Endothelial cell of umbilical vein (primary cell): ENCODE results near the gene RSPH6A. TPM values are rescaled to one million over a fixed set of nuclear protein-coding genes. Genes with fewer than 3 reads are reported as not detected.

Experiments
- BruUV-seq: library from RNA; stranded (reverse); fragments of 400-500 nt; replicated peaks from 2 replicates; lab custom pipeline; 2021; lab: Mats Ljungman, UMichigan
- CTCF ChIA-PET: fragments of 300-600, 350-600 bp; sonication (Branson Sonifier 250); formaldehyde crosslinking; loops from one replicate; lab custom pipeline; 2021; ENCODE audit warnings: antibody characterized with exemption, inconsistent platforms; lab: Charles Lee
- POLR2A ChIA-PET: fragments of 300-600, 350-600 bp; sonication (Branson Sonifier 250); formaldehyde crosslinking; loops from one replicate; lab custom pipeline; 2021; ENCODE audit warnings: antibody characterized with exemption, inconsistent platforms; lab: Charles Lee
- DNase-seq: peaks from one replicate; pipeline ENCODE4 v3.0.0-alpha.2; 2011; ENCODE audit warnings: low read depth, low spot score
- FAIRE-seq: peaks from 2 replicates; lab custom pipeline; 2011; peaks lifted over from hg19 to GRCh38; lab: Jason Lieb, UNC
- H2AFZ ChIP-seq: 2 replicates; pipeline ENCODE4 v1.6.0; 2012; ENCODE audit warnings: low read depth, low read length, control low read depth, inconsistent platforms
- H3K27ac ChIP-seq: 2 replicates; pipeline ENCODE4 v1.5.1; 2011; ENCODE audit warnings: low read depth, mild to moderate bottlenecking, control low read depth, low read length, moderate library complexity; ENCODE audit not compliant: insufficient read depth
- H3K27me3 ChIP-seq, 2 experiments: 2 replicates each; pipeline versions ENCODE4 v1.6.0 to v1.6.1; 2011; ENCODE audit warnings: low read length in 2 of 2, mixed read lengths in 1 of 2; ENCODE audit not compliant: control insufficient read depth in 2 of 2, insufficient read depth in 2 of 2
- H3K36me3 ChIP-seq, 2 experiments: 2 replicates in 1 of 2; 3 replicates in 1 of 2; pipeline ENCODE4 v1.5.1; 2011; ENCODE audit warnings: low read length in 2 of 2, mild to moderate bottlenecking in 1 of 2, moderate library complexity in 1 of 2; ENCODE audit not compliant: control insufficient read depth in 2 of 2, insufficient read depth in 2 of 2; ENCODE audit errors: extremely low read depth in 1 of 2
- H3K4me1 ChIP-seq: 3 replicates; pipeline ENCODE4 v1.5.1; 2011; ENCODE audit warnings: mild to moderate bottlenecking, low read length; ENCODE audit not compliant: control insufficient read depth, insufficient read depth; ENCODE audit errors: extremely low read depth
- H3K4me2 ChIP-seq: 2 replicates; pipeline ENCODE4 v1.6.1; 2011; ENCODE audit warnings: low read length, control low read depth, mixed read lengths; ENCODE audit not compliant: insufficient read depth
- H3K4me3 ChIP-seq, 3 experiments: fragments of 200-600 bp in 1 of 3; sonication (generic), shearing (Covaris generic) in 1 of 3; replicated peaks in 1 of 3; 2 replicates each; pipeline ENCODE4 v1.5.1; 2011 to 2016; ENCODE audit warnings: control low read depth in 3 of 3, low read length in 3 of 3, mild to moderate bottlenecking in 2 of 3, inconsistent platforms in 1 of 3, low read depth in 1 of 3, moderate library complexity in 1 of 3; ENCODE audit not compliant: insufficient read depth in 1 of 3
- H3K79me2 ChIP-seq: 2 replicates; pipeline ENCODE4 v1.6.0; 2012; ENCODE audit warnings: low read length, inconsistent platforms; ENCODE audit not compliant: control insufficient read depth, insufficient read depth
- H3K9ac ChIP-seq: replicated peaks from 2 replicates; pipeline ENCODE3; 2011; ENCODE audit warnings: low read length, control low read depth; ENCODE audit not compliant: insufficient read depth; ENCODE audit errors: extremely low read depth
- H3K9me1 ChIP-seq: replicated peaks from 3 replicates; pipeline ENCODE4 v1.6.0; 2011; ENCODE audit warnings: mild to moderate bottlenecking, low read length; ENCODE audit not compliant: control insufficient read depth, insufficient read depth; ENCODE audit errors: extremely low read depth
- H3K9me3 ChIP-seq: replicated peaks from 2 replicates; pipeline ENCODE4 v1.5.1; 2012; ENCODE audit warnings: low read length, inconsistent platforms; ENCODE audit not compliant: control insufficient read depth, insufficient read depth
- H4K20me1 ChIP-seq: replicated peaks from 2 replicates; pipeline ENCODE3; 2011; ENCODE audit warnings: mild to moderate bottlenecking, low read length; ENCODE audit not compliant: control insufficient read depth, insufficient read depth; ENCODE audit errors: extremely low read depth
- CTCF ChIP-seq, 2 donors: IDR thresholded peaks; 1 replicate in 1 of 2; 2 replicates in 1 of 2; pipeline ENCODE4 v1.5.1; 2011; ENCODE audit warnings: low read length in 2 of 2, mild to moderate bottlenecking in 2 of 2, moderate library complexity in 2 of 2, control low read depth in 1 of 2, inconsistent platforms in 1 of 2, low read depth in 1 of 2; ENCODE audit not compliant: insufficient read depth in 1 of 2; ENCODE audit errors: extremely low read depth in 1 of 2
- EZH2 ChIP-seq: IDR thresholded peaks from 2 replicates; pipeline ENCODE4 v1.6.1; 2012; ENCODE audit warnings: borderline replicate concordance, low read depth, mild to moderate bottlenecking, moderate library complexity, low read length, inconsistent platforms; ENCODE audit not compliant: severe bottlenecking
- FOS ChIP-seq: IDR thresholded peaks from 2 replicates; pipeline ENCODE4 v1.6.1; 2011; ENCODE audit warnings: mild to moderate bottlenecking, low read length, moderate library complexity, borderline replicate concordance; ENCODE audit not compliant: insufficient read depth
- GATA2 ChIP-seq: IDR thresholded peaks from 2 replicates; pipeline ENCODE4 v1.7.0; 2011; ENCODE audit warnings: low read depth, mild to moderate bottlenecking, moderate library complexity, mixed read lengths, low read length; ENCODE audit not compliant: insufficient read length, insufficient read depth
- JUN ChIP-seq: IDR thresholded peaks from 2 replicates; pipeline ENCODE4 v1.6.1; 2011; ENCODE audit warnings: borderline replicate concordance, low read depth; ENCODE audit not compliant: insufficient read length, insufficient read depth
- MAX ChIP-seq: IDR thresholded peaks from 2 replicates; pipeline ENCODE4 v1.6.1; 2011; ENCODE audit not compliant: insufficient read depth, insufficient read length
- MYC ChIP-seq: IDR thresholded peaks from one replicate; pipeline ENCODE4 v1.6.1; 2011; ENCODE audit warnings: mild to moderate bottlenecking, low read depth, low read length
- POLR2A ChIP-seq: IDR thresholded peaks from 2 replicates; pipeline ENCODE4 v1.6.1; 2012; ENCODE audit warnings: low read depth, mild to moderate bottlenecking, control low read depth, low read length
- POLR2AphosphoS5 ChIP-seq: IDR thresholded peaks from 2 replicates; pipeline ENCODE4 v1.6.1; 2012; ENCODE audit warnings: low read depth, mild to moderate bottlenecking, control low read depth, low read length, moderate library complexity; ENCODE audit not compliant: insufficient read depth
- dilution Hi-C: fragments of 300-500 bp; cut with MboI; formaldehyde crosslinking; loops from one replicate; pipeline ENCODE4 v1.15.0; 2019; ENCODE audit warnings: low sequenced_read_pairs; ENCODE audit not compliant: extremely low pct_ligation_motif_present
- intact Hi-C: fragments of 100-400 bp; cut with micrococcal nuclease; formaldehyde crosslinking; loops from one replicate; pipeline ENCODE4 v1.10.0; 2022
- polyA plus RNA-seq, 4 experiments: library from polyadenylated mRNA; depleted of rRNA in 3 of 4; stranded (reverse) in 3 of 4; unstranded in 1 of 4; fragments of >200 nt; gene quantifications; 2 replicates each; pipeline versions ENCODE4 v1.2.1 to v1.2.3, GENCODE V29; 2011 to 2012; ENCODE audit warnings: missing spikeins in 1 of 4
- total RNA-seq: library from RNA; stranded (reverse); gene quantifications from 2 replicates; pipeline ENCODE4 v1.2.3, GENCODE V29; 2021

Gene RSPH6A
- total and polyA plus RNA-seq, 2 donors (not counting 3 experiments of a cell fraction or from before 2014, with no cell fraction given), result 0.03 to 0.62 TPM

- no peaks in the 10 kb centered on the region for H3K9me3 ChIP-seq
- FAIRE-seq (no peak), DNase-seq (no peak)
- H3K4me2 ChIP-seq, result no peak overlapping the region
- H3K4me3 ChIP-seq, result no peak overlapping the region
- H3K27me3 ChIP-seq, result no peaks in the 10 kb centered on the region
- TF ChIP-seq MAX, result no peak
- no peak for TF ChIP-seq EZH2
- TF ChIP-seq POLR2AphosphoS5, result no peak
- TF ChIP-seq POLR2A, result no peak
- TF ChIP-seq GATA2, result no peak
- no peak for TF ChIP-seq JUN
- TF ChIP-seq CTCF (IDR thresholded peaks at IDR 0.05; ENCODE audit: extremely low read depth in 1 of 2, insufficient read depth in 1 of 2, low read depth in 1 of 2, low read length in 2 of 2), result no peak
- no peak for TF ChIP-seq MYC
- TF ChIP-seq FOS, result no peak
- no peaks in the 10 kb centered on the region for H4K20me1 ChIP-seq
- H3K4me1 ChIP-seq, result peaks cover 6% of the 10 kb centered on the region
- ChIA-PET POLR2A (no interaction called here), CTCF (interaction anchor here (6.7 kb wide), 1 partner anchor 71 kb away, joined by 56 read pairs; the partner anchor contains the start of genes QPCTL and SNRPD2)
- no peak overlapping the region for H3K27ac ChIP-seq
- H2AFZ ChIP-seq, result no peak overlapping the region
- BruUV-seq, result no TSS peak
- H3K79me2 ChIP-seq, result peaks cover 2% of the 10 kb centered on the region
- no peaks in the 10 kb centered on the region for H3K9me1 ChIP-seq
- dilution Hi-C loops (no loop called here), intact Hi-C loops (no loop called here)
- no peak overlapping the region for H3K9ac ChIP-seq
- no peaks in the 10 kb centered on the region for H3K36me3 ChIP-seq
Observed at GRCh38 chr19:45764475-45764874, 50.6 kb downstream of the RSPH6A start.
